GM12875 (cell line): ENCODE results near the gene GNB5.

Experiments used
- H3K4me3 ChIP-seq: one replicate; pipeline ENCODE4 v1.5.1; 2011; ENCODE audit warnings: low read depth, low read length, control low read depth
- CTCF ChIP-seq: IDR thresholded peaks from 2 replicates; pipeline ENCODE4 v1.5.1; 2011; ENCODE audit warnings: low read depth, mild to moderate bottlenecking, control low read depth, inconsistent platforms, low read length, moderate library complexity, borderline replicate concordance; ENCODE audit not compliant: insufficient read depth

Gene GNB5

GRCh38 chr15:52161406-52161966, 29.7 kb downstream of the GNB5 start:
- no peak overlapping the region for H3K4me3 ChIP-seq

GRCh38 chr15:52159645-52160044, 31.5 kb downstream of the GNB5 start:
- no peak for TF ChIP-seq CTCF
- no peak overlapping the region for H3K4me3 ChIP-seq

More at GRCh38 chr15:52161406-52161966, 29.7 kb downstream of the GNB5 start:
- TF ChIP-seq CTCF: no peak

- TF ChIP-seq CTCF: no peak
- H3K4me3 ChIP-seq: no peak overlapping the region
These were observed 33.0 kb downstream of the GNB5 start for GRCh38 chr15:52158084-52158765.

DNA sequence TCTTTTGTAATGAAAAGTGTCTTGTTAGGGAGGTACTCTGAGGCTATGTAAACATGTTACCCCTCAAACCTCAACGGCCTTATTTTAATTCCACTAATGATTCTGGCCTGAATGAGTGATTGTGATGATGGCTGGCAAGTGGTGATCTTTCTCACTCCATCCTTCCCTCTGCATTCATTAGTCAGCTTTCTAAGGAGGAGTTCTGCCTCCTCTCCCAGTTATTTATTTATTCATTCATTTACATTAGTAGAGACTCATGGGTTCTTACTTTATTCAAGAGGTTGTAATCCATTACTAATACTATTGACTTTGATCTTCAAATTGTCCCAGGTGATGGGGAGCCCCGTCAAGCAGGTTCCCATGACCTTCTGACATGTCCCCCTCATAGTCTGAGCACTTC, 35.3 kb downstream of the GNB5 start:
- no peak for TF ChIP-seq CTCF

DNA sequence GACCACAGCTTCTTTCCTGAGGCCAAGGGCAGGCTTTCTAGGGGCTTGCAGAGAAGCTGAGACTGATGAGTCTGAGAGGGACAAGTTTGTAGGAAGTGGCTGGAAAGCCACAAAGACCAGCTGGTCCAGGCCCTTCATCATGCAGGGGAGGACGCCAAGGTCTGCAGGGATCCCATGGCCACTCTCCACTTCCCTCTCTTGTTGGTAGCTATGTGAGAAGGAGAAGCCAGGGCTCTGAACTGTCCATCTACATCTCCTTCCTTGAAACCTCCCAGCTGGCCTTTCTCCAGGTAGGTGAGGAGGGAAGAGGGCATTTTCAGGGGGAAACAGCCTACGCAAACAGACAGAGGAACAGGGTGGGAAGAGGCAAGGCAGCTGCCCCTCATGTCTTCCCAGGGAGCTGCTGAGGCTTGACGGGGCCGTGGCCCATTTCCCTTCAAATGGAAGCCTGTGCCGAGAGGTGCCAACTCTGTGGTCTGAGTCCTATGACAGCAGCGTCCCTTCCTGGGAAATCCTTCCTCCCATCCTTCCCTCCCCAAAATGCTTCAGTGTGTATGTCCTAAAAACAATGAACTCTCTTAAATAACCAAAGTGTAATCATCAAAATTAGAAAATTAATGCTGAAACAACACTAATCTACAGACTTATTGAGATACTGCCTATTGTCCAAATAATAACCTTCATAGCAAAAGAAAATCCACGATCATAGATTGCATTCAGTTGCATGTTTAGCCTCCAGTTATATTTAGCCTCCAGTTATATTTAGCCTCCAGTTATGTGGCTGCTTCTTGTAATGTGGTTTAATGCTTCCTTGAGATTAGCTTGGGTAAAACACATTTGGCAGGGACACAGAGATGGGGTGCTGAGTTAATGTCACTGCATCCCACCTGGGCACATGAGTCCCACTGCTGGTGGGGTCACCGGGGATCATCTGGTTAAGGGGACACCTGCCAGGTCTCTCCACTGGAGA, 36.0 kb downstream of the GNB5 start:
- H3K4me3 ChIP-seq: no peak overlapping the region
- TF ChIP-seq CTCF: no peak

More for the DNA sequence above, 35.3 kb downstream of the GNB5 start:
- no peak overlapping the region for H3K4me3 ChIP-seq

GRCh38 chr15:52153900-52154895, 37.0 kb downstream of the GNB5 start:
- no peak for TF ChIP-seq CTCF
- H3K4me3 ChIP-seq: no peak overlapping the region
